ENCODE results near the gene NLRP13.
"Not testable (repeated sequence)": the region's sequence is repeated elsewhere in the genome, so short reads cannot be mapped to it uniquely, and the experiment has no call there.

Gene NLRP13

DNA sequence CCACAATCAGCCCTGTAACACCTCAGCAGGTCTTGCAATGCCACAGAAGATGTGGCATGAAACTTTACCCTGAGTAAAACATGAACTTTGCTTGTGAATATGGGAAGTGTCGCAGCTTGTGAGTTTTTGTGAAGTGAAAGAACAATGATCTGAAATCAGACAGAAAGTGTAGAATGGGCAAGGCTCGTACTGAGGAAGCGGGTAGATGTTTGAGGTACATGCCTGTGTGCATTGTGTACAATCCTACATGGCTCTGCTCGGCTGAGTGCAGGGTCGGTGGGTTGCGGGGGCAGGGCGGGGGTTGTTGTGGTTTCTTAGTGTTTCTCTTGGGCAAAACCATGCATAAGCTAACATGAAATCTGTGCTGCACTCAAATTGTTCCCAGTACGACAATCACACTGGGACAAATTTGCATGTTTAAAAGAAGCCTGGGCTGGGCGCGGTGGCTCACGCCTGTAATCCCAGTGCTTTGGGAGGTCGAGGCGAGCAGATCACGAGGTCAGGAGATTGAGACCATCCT lies 1.1 kb downstream of the NLRP13 start:
- H3K27ac ChIP-seq (replicated peaks; ENCODE audit: low read length), result no peak overlapping the region
- H2BK12ac ChIP-seq (ENCODE audit: low read length), result no peak overlapping the region
- H2AK5ac ChIP-seq (ENCODE audit: low read depth, low read length), result no peak overlapping the region
- H3K4me1 ChIP-seq (ENCODE audit: control insufficient read depth in 2 of 2, insufficient read depth in 1 of 2, low read depth in 1 of 2, low read length in 2 of 2), result no peaks in the 10 kb centered on the region
- H3K9me3 ChIP-seq (replicated peaks in 1 of 2; ENCODE audit: control insufficient read depth in 2 of 2, insufficient read depth in 1 of 2, low read depth in 1 of 2, low read length in 2 of 2), result peaks cover 0 to 34% of the 10 kb centered on the region in 2 donors
- DNase-seq (ENCODE audit: low spot score), result no peak
- H3K4ac ChIP-seq (ENCODE audit: low read length), result no peak overlapping the region
- no peaks in the 10 kb centered on the region for H3K79me1 ChIP-seq (ENCODE audit: low read depth, low read length)
- no peak overlapping the region for H4K91ac ChIP-seq (ENCODE audit: low read depth, low read length, poor library complexity)
- no peak overlapping the region for H3K18ac ChIP-seq (ENCODE audit: low read length)
- no peak overlapping the region for H2BK5ac ChIP-seq (ENCODE audit: low read length)
- H2AFZ ChIP-seq (ENCODE audit: low read length), result no peak overlapping the region
- peaks cover 0 to 10% (median 0%) of the 10 kb centered on the region in 3 experiments for H3K27me3 ChIP-seq (ENCODE audit: control insufficient read depth in 3 of 3, insufficient read depth in 3 of 3, low read depth in 1 of 3, low read length in 3 of 3)
- no peak overlapping the region for H3K9ac ChIP-seq (ENCODE audit: low read depth, low read length, poor library complexity)
- H3K14ac ChIP-seq (ENCODE audit: low read length), result no peak overlapping the region
- no peak overlapping the region for H3K23ac ChIP-seq (ENCODE audit: low read depth, low read length, poor library complexity)
- no peaks in the 10 kb centered on the region for H3K36me3 ChIP-seq (replicated peaks in 1 of 2; ENCODE audit: control insufficient read depth in 2 of 2, insufficient read depth in 2 of 2, low read length in 2 of 2)
- H2BK15ac ChIP-seq (ENCODE audit: low read length), result no peak overlapping the region
- H3K4me2 ChIP-seq (ENCODE audit: insufficient read depth, low read length, poor library complexity, severe bottlenecking), result no peak overlapping the region
- H3K4me3 ChIP-seq (ENCODE audit: low read length in 2 of 2), result no peak overlapping the region
- WGBS, 2 donors (ENCODE audit: extremely low coverage in 2 of 2, insufficient read length in 2 of 2, insufficient replicate concordance in 1 of 2), result no CpG with 5 or more reads among the region's 14 CpGs
- no peak overlapping the region for H4K8ac ChIP-seq (ENCODE audit: low read depth, low read length)
- H2BK120ac ChIP-seq (ENCODE audit: low read depth, low read length), result no peak overlapping the region

DNA sequence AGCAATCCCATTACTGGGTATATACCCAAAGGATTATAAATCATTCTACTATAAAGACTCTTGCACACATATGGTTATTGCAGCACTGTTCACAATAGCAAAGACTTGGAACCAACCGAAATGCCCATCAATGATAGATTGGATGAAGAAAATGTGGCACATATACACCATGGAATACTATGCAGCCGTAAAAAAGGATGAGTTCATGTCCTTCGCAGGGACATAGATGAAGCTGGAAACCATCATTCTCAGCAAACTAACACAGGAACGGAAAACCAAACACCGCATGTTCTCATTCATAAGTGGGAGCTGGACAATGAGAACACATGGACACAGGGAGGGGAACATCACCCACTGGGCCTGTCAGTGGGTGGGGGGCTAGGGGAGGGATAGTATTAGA lies 2.9 kb downstream of the NLRP13 start:
- H3K4ac ChIP-seq (ENCODE audit: low read length); H3K23ac ChIP-seq (ENCODE audit: low read depth, low read length, poor library complexity); H3K4me1 ChIP-seq (ENCODE audit: control insufficient read depth in 2 of 2, insufficient read depth in 1 of 2, low read depth in 1 of 2, low read length in 2 of 2); H3K79me1 ChIP-seq (ENCODE audit: low read depth, low read length); H2BK120ac ChIP-seq (ENCODE audit: low read depth, low read length); H3K4me3 ChIP-seq (ENCODE audit: low read length in 2 of 2); DNase-seq (ENCODE audit: low spot score); H2AFZ ChIP-seq (ENCODE audit: low read length); H3K27ac ChIP-seq (replicated peaks; ENCODE audit: low read length); H2BK12ac ChIP-seq (ENCODE audit: low read length); H3K9ac ChIP-seq (ENCODE audit: low read depth, low read length, poor library complexity); H2BK15ac ChIP-seq (ENCODE audit: low read length); H4K8ac ChIP-seq (ENCODE audit: low read depth, low read length); H2BK5ac ChIP-seq (ENCODE audit: low read length); H2AK5ac ChIP-seq (ENCODE audit: low read depth, low read length); H3K18ac ChIP-seq (ENCODE audit: low read length); H4K91ac ChIP-seq (ENCODE audit: low read depth, low read length, poor library complexity); H3K27me3 ChIP-seq (ENCODE audit: control insufficient read depth in 3 of 3, insufficient read depth in 3 of 3, low read depth in 1 of 3, low read length in 3 of 3); H3K4me2 ChIP-seq (ENCODE audit: insufficient read depth, low read length, poor library complexity, severe bottlenecking); H3K14ac ChIP-seq (ENCODE audit: low read length); H3K36me3 ChIP-seq (replicated peaks in 1 of 2; ENCODE audit: control insufficient read depth in 2 of 2, insufficient read depth in 2 of 2, low read length in 2 of 2): not testable (repeated sequence)
- H3K9me3 ChIP-seq (replicated peaks in 1 of 2; ENCODE audit: control insufficient read depth in 2 of 2, insufficient read depth in 1 of 2, low read depth in 1 of 2, low read length in 2 of 2), result peaks cover 0 to 39% of the 10 kb centered on the region in 2 donors
- WGBS, 2 donors (ENCODE audit: extremely low coverage in 2 of 2, insufficient read length in 2 of 2, insufficient replicate concordance in 1 of 2), result no CpG with 5 or more reads among the region's 5 CpGs

DNA sequence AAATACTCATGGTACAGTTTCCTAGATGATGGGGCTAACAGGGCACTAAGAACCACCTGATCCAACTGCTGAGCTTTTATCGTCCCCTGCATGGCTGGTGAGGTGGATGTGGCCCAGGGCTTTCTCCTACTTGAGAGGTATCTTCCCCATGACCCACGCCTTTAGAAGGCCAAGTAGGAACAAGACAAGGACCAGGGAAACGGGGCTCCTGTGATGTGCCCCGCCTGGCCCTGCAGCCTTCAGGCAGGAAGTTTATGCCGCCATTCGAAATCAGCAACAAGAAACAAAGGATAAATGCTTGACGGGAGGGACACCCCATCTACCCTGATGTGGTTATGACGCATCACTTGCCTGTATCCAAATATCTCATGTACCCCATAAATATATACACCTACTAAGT lies 4.1 kb downstream of the NLRP13 start:
- Histone ChIP-seq H3K4me3 (ENCODE audit: low read length in 2 of 2) (no peak overlapping the region), H3K27ac (replicated peaks; ENCODE audit: low read length) (no peak overlapping the region), H2BK15ac (ENCODE audit: low read length) (no peak overlapping the region), H3K4ac (ENCODE audit: low read length) (no peak overlapping the region), H2BK12ac (ENCODE audit: low read length) (no peak overlapping the region), H2BK5ac (ENCODE audit: low read length) (no peak overlapping the region), H2AK5ac (ENCODE audit: low read depth, low read length) (no peak overlapping the region), H3K4me1 (ENCODE audit: control insufficient read depth in 2 of 2, insufficient read depth in 1 of 2, low read depth in 1 of 2, low read length in 2 of 2) (no peaks in the 10 kb centered on the region), H3K4me2 (ENCODE audit: insufficient read depth, low read length, poor library complexity, severe bottlenecking) (no peak overlapping the region), H3K9me3 (replicated peaks in 1 of 2; ENCODE audit: control insufficient read depth in 2 of 2, insufficient read depth in 1 of 2, low read depth in 1 of 2, low read length in 2 of 2) (peaks cover 0 to 43% of the 10 kb centered on the region in 2 donors), H2BK120ac (ENCODE audit: low read depth, low read length) (no peak overlapping the region), H3K36me3 (replicated peaks in 1 of 2; ENCODE audit: control insufficient read depth in 2 of 2, insufficient read depth in 2 of 2, low read length in 2 of 2) (no peaks in the 10 kb centered on the region), H3K9ac (ENCODE audit: low read depth, low read length, poor library complexity) (no peak overlapping the region), H3K79me1 (ENCODE audit: low read depth, low read length) (no peaks in the 10 kb centered on the region), H4K91ac (ENCODE audit: low read depth, low read length, poor library complexity) (no peak overlapping the region), H2AFZ (ENCODE audit: low read length) (no peak overlapping the region), H3K27me3 (ENCODE audit: control insufficient read depth in 3 of 3, insufficient read depth in 3 of 3, low read depth in 1 of 3, low read length in 3 of 3) (peaks cover 0 to 3% (median 0%) of the 10 kb centered on the region in 3 experiments), H3K23ac (ENCODE audit: low read depth, low read length, poor library complexity) (no peak overlapping the region), H3K14ac (ENCODE audit: low read length) (no peak overlapping the region), H4K8ac (ENCODE audit: low read depth, low read length) (no peak overlapping the region), H3K18ac (ENCODE audit: low read length) (no peak overlapping the region)
- no peak for DNase-seq (ENCODE audit: low spot score)
- no CpG with 5 or more reads among the region's 8 CpGs for WGBS, 2 donors (ENCODE audit: extremely low coverage in 2 of 2, insufficient read length in 2 of 2, insufficient replicate concordance in 1 of 2)

DNA sequence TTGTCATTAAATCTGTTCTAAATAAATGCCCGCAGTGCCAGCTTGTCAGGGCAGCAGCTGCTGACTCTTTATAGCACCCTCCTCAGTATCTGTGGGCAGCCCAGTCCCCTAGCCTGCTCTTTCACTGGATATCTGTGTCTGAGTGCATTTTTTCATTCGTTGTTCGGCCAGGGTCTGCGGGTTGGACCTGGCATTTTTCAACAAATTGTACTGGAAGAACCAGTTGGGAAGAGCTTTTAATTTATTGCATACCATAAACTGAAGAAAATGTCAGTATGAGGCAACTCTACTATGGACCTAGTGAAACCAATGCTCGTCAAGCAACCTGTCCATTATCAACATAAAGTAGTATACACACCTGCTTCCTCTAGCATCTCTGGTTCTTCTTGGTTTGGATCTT lies 8.6 kb downstream of the NLRP13 start:
- Histone ChIP-seq H3K23ac (ENCODE audit: low read depth, low read length, poor library complexity) (no peak overlapping the region), H3K14ac (ENCODE audit: low read length) (no peak overlapping the region), H3K27me3 (ENCODE audit: control insufficient read depth in 3 of 3, insufficient read depth in 3 of 3, low read depth in 1 of 3, low read length in 3 of 3) (no peaks in the 10 kb centered on the region), H2AFZ (ENCODE audit: low read length) (no peak overlapping the region), H3K4me1 (ENCODE audit: control insufficient read depth in 2 of 2, insufficient read depth in 1 of 2, low read depth in 1 of 2, low read length in 2 of 2) (no peaks in the 10 kb centered on the region), H3K4me3 (ENCODE audit: low read length in 2 of 2) (no peak overlapping the region), H3K4me2 (ENCODE audit: insufficient read depth, low read length, poor library complexity, severe bottlenecking) (no peak overlapping the region), H3K18ac (ENCODE audit: low read length) (no peak overlapping the region), H3K4ac (ENCODE audit: low read length) (no peak overlapping the region), H2BK15ac (ENCODE audit: low read length) (no peak overlapping the region), H3K9ac (ENCODE audit: low read depth, low read length, poor library complexity) (no peak overlapping the region), H2BK12ac (ENCODE audit: low read length) (no peak overlapping the region), H3K9me3 (replicated peaks in 1 of 2; ENCODE audit: control insufficient read depth in 2 of 2, insufficient read depth in 1 of 2, low read depth in 1 of 2, low read length in 2 of 2) (peaks cover 0 to 33% of the 10 kb centered on the region in 2 donors), H3K79me1 (ENCODE audit: low read depth, low read length) (no peaks in the 10 kb centered on the region), H4K8ac (ENCODE audit: low read depth, low read length) (no peak overlapping the region), H2AK5ac (ENCODE audit: low read depth, low read length) (no peak overlapping the region), H2BK5ac (ENCODE audit: low read length) (no peak overlapping the region), H2BK120ac (ENCODE audit: low read depth, low read length) (no peak overlapping the region), H3K36me3 (replicated peaks in 1 of 2; ENCODE audit: control insufficient read depth in 2 of 2, insufficient read depth in 2 of 2, low read length in 2 of 2) (no peaks in the 10 kb centered on the region), H3K27ac (replicated peaks; ENCODE audit: low read length) (no peak overlapping the region), H4K91ac (ENCODE audit: low read depth, low read length, poor library complexity) (no peak overlapping the region)
- WGBS, 2 donors (ENCODE audit: extremely low coverage in 2 of 2, insufficient read length in 2 of 2, insufficient replicate concordance in 1 of 2), result no CpG with 5 or more reads among the region's 5 CpGs
- DNase-seq (ENCODE audit: low spot score), result no peak
